ENCODE measurements around the gene SIM1. TPM values are rescaled to one million over a fixed set of nuclear protein-coding genes. Genes with fewer than 3 reads are reported as not detected.

SIM1 gene
- total RNA-seq, 4 donors from 2014 or later = 0.18 to 0.72 (median 0.42) TPM

GRCh38 chr6:100479179-100480035 lies 14.7 kb upstream of the SIM1 start:
- Histone ChIP-seq H3K27ac (no peak overlapping the region), H3K4me3 (no peak overlapping the region), H3K4me1 (no peaks in the 10 kb centered on the region), H3K36me3 (no peaks in the 10 kb centered on the region), H3K9me3 (no peaks in the 10 kb centered on the region), H3K27me3 (peaks cover 13% of the 10 kb centered on the region)
- no peak for DNase-seq (ENCODE audit: low spot score in 2 of 2)
- 72% methylated on average over 3 of the region's 3 CpGs for WGBS
- TF ChIP-seq, protein P1, sequence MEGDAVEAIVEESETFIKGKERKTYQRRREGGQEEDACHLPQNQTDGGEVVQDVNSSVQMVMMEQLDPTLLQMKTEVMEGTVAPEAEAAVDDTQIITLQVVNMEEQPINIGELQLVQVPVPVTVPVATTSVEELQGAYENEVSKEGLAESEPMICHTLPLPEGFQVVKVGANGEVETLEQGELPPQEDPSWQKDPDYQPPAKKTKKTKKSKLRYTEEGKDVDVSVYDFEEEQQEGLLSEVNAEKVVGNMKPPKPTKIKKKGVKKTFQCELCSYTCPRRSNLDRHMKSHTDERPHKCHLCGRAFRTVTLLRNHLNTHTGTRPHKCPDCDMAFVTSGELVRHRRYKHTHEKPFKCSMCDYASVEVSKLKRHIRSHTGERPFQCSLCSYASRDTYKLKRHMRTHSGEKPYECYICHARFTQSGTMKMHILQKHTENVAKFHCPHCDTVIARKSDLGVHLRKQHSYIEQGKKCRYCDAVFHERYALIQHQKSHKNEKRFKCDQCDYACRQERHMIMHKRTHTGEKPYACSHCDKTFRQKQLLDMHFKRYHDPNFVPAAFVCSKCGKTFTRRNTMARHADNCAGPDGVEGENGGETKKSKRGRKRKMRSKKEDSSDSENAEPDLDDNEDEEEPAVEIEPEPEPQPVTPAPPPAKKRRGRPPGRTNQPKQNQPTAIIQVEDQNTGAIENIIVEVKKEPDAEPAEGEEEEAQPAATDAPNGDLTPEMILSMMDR (IDR thresholded peaks at IDR 0.05) = peak; percentile 40 to 52
- TF ChIP-seq POLR2A (IDR thresholded peaks at IDR 0.05) = no peak

DNA sequence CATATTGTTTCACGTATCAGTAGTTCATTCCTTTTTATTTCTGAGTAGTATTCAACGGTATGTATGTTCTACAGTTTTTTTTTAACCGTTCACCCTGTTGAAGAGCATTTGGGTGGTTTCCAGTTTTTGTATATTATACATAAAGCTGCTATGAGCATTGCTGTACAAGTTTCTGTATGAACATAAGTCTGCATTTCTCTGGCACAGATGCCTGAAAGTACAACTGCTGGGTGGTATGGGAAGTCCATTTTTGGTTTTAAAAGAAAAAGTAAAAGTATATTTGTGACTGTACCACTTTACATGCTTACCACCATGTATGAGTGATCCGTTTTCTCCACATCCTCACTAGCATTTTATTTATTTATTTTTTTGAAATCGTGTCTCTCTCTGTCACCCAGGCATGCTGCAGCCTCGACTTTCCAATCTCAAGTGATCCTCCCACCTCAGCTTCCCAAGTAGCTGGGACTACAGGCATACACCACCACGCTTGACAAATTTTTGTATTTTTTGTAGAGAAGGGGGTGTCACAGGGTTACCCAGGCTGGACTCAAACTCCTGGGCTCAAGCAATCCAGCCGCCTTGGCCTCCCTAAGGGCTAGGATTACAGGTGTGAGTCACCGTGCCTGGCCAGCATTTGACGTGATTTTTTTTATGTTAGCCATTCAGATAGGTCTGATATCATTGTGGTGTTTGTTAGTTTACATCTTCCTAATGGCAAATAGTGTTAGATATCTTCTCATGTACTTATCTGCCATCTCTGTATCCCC lies 11.0 kb upstream of the SIM1 start:
- TF ChIP-seq, protein P1 (IDR thresholded peaks at IDR 0.05) = no peak
- TF ChIP-seq EP300 (IDR thresholded peaks at IDR 0.05) (no peak), POLR2A (IDR thresholded peaks at IDR 0.05) (no peak), POLR2AphosphoS5 (IDR thresholded peaks at IDR 0.05) (no peak)
- no peaks in the 10 kb centered on the region for H3K9me3 ChIP-seq
- H3K36me3 ChIP-seq = no peaks in the 10 kb centered on the region
- no peaks in the 10 kb centered on the region for H3K4me1 ChIP-seq
- DNase-seq (ENCODE audit: low spot score in 2 of 2) = no peak
- H3K27ac ChIP-seq = no peak overlapping the region
- WGBS = 75% methylated on average over 10 of the region's 10 CpGs
- H3K4me3 ChIP-seq = no peak overlapping the region
- peaks cover 37% of the 10 kb centered on the region for H3K27me3 ChIP-seq

DNA sequence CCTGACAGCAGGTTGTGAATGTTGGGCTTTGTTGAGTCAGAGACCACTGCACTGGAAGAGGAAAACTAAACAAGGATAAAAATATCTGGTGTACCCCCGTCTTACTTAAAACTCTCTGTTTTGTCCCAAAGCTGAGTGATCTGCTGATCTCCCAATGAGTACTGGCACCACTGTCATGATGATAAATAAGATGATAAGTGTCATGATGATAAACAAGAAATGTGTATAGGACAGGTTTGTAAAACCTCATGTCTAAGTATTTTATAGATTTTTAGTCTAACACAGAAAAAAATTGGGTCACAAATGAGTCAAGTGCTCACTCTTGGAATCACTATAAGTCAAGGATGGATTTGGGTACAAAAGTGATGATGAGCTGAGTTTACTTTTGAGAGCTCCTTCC lies 8.5 kb upstream of the SIM1 start:
- TF ChIP-seq POLR2AphosphoS5 (IDR thresholded peaks at IDR 0.05) (no peak), POLR2A (IDR thresholded peaks at IDR 0.05) (no peak), EP300 (IDR thresholded peaks at IDR 0.05) (no peak)
- TF ChIP-seq, protein P1 (IDR thresholded peaks at IDR 0.05) = no peak
- no peaks in the 10 kb centered on the region for H3K36me3 ChIP-seq
- H3K9me3 ChIP-seq = no peaks in the 10 kb centered on the region
- H3K27ac ChIP-seq = no peak overlapping the region
- no peak for DNase-seq (ENCODE audit: low spot score in 2 of 2)
- no peak overlapping the region for H3K4me3 ChIP-seq
- WGBS = 75% methylated on average over 1 of the region's 1 CpG
- H3K4me1 ChIP-seq = no peaks in the 10 kb centered on the region
- peaks cover 57% of the 10 kb centered on the region for H3K27me3 ChIP-seq

- no peak overlapping the region for H3K4me3 ChIP-seq
- DNase-seq (ENCODE audit: low spot score in 2 of 2) = no peak
- peaks cover 62% of the 10 kb centered on the region for H3K27me3 ChIP-seq
- no peaks in the 10 kb centered on the region for H3K4me1 ChIP-seq
- 33% methylated on average over 3 of the region's 3 CpGs for WGBS
- TF ChIP-seq, protein P1 (IDR thresholded peaks at IDR 0.05) = no peak
- TF ChIP-seq POLR2A (IDR thresholded peaks at IDR 0.05) (no peak), POLR2AphosphoS5 (IDR thresholded peaks at IDR 0.05) (no peak), EP300 (IDR thresholded peaks at IDR 0.05) (no peak)
- no peak overlapping the region for H3K27ac ChIP-seq
- no peaks in the 10 kb centered on the region for H3K36me3 ChIP-seq
- H3K9me3 ChIP-seq = no peaks in the 10 kb centered on the region
These were observed 8.0 kb upstream of the SIM1 start for GRCh38 chr6:100472674-100473073.
